ENCODE results near the gene SYNGR3.

SYNGR3 gene

DNA sequence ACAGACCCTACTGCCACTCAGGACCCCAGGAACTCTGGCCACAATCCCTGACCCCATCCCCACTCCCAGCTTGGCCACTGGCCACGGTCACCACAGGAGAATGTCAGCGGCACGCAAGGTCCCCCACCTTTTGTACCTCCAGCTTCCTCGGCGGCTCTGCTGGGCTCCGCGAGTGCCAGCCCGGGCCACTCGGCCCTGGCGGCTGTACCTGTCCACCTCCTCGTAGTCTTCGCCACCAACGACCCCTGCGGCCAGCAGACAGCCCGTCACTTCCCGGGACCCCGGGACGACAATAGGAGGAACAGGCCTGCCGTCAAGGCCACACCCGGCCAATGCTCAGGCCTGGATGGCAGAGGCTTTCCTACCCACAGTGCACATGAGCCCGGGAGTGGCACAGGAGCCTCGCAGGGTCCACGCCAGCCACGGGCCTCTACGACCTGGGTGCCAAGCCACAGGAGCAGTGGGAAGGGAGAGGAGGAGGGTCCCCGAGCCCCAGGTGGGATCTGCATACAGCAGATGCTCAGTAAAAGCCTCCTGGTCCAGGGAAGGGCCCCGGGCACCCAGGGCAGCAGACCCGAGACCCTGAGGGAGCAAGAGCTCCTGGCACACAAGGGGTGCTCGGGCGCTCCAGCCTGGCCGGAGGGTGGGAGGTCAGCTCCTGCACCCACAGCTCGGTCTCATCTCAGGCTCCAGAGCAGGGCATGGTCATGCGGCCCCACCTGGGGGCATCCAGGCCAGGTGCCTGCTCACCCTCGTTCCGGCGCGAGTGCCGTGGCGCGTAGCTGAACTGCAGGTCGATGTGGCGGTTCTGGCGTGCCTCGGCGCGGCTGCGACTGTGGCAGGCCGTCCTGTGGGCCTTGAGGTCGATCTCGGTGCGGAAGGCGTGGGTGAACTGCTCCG, 11.9 kb downstream of the SYNGR3 start:
- Histone ChIP-seq H3K4me2 (ENCODE audit: low read depth, low read length, poor library complexity, severe bottlenecking) (no peak overlapping the region), H4K20me1 (ENCODE audit: low read depth, low read length) (no peaks in the 10 kb centered on the region; the same call in 1 of the 2 replicates), H3K27ac (ENCODE audit: low read depth, low read length) (no peak overlapping the region), H3K79me2 (ENCODE audit: insufficient read depth, low read length) (peaks cover 35% of the 10 kb centered on the region), H3K36me3 (ENCODE audit: low read length) (no peaks in the 10 kb centered on the region), H3K4me3 (ENCODE audit: insufficient read depth, low read length, poor library complexity, severe bottlenecking) (no peak overlapping the region), H3F3A (ENCODE audit: insufficient read depth) (0 out of 2 replicates have a peak, but pooled peaks cover 2% of the 10 kb centered on the region), H3K9me2 (replicated peaks; ENCODE audit: insufficient read depth, low read length) (no peaks in the 10 kb centered on the region), H2AFZ (ENCODE audit: low read depth, low read length, severe bottlenecking) (no peak overlapping the region), H3K9me3 (ENCODE audit: insufficient read depth, low read length) (no peaks in the 10 kb centered on the region), H3K9ac (ENCODE audit: low read length) (no peak overlapping the region), H3K27me3 (ENCODE audit: low read length) (no peaks in the 10 kb centered on the region)
- TF ChIP-seq EZH2phosphoT487 (conservative IDR thresholded peaks at IDR 0.05; ENCODE audit: low read length) = no peak
- TF ChIP-seq, protein P1, sequence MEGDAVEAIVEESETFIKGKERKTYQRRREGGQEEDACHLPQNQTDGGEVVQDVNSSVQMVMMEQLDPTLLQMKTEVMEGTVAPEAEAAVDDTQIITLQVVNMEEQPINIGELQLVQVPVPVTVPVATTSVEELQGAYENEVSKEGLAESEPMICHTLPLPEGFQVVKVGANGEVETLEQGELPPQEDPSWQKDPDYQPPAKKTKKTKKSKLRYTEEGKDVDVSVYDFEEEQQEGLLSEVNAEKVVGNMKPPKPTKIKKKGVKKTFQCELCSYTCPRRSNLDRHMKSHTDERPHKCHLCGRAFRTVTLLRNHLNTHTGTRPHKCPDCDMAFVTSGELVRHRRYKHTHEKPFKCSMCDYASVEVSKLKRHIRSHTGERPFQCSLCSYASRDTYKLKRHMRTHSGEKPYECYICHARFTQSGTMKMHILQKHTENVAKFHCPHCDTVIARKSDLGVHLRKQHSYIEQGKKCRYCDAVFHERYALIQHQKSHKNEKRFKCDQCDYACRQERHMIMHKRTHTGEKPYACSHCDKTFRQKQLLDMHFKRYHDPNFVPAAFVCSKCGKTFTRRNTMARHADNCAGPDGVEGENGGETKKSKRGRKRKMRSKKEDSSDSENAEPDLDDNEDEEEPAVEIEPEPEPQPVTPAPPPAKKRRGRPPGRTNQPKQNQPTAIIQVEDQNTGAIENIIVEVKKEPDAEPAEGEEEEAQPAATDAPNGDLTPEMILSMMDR (IDR thresholded peaks at IDR 0.05; ENCODE audit: insufficient read depth, low read length, poor library complexity, severe bottlenecking) = no peak

DNA sequence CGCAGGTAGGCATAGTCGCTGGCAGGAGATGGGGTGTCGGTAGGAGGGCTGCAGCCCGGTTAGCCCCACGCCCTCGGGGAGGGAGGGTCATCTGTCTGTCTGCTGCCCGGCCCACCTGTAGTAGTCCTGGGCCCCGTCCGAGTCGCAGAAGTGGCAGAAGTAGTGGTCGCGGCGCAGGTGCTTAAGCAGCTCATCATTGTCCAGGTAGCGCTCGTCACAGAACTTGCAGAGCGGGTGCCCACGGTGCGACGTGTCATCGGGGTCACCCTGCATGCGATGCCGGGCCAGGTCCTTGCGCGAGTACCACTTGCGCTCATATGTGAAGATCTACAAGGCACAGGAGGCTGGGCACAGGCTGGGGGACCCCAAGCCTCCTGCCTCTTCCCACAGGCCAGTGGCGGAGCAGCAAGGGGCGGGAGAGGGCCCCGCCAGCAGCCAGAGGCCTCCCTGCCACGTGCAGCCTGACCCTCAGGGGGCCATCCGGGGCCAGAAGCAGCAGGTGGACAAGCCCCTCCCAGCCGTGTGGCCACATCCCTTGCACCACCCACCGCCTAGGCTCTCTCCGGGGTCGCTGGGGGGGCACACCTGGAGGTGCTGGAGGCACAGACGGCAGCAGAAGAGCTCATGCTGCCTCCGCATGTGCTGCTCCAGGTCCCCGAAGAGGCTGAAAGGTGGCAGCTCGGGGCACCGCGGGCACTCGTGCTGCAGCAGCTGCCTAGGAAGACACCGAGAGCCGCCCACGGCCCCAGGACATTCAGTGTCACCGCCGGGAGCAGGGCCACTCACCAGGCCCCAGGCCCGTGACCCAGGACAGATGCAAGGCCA, 12.8 kb downstream of the SYNGR3 start:
- H2AFZ ChIP-seq (ENCODE audit: low read depth, low read length, severe bottlenecking) = no peak overlapping the region
- no peaks in the 10 kb centered on the region for H3F3A ChIP-seq (ENCODE audit: insufficient read depth)
- no peak for TF ChIP-seq EZH2phosphoT487 (conservative IDR thresholded peaks at IDR 0.05; ENCODE audit: low read length)
- TF ChIP-seq, protein P1 (IDR thresholded peaks at IDR 0.05; ENCODE audit: insufficient read depth, low read length, poor library complexity, severe bottlenecking) = no peak
- H3K9me3 ChIP-seq (ENCODE audit: insufficient read depth, low read length) = no peaks in the 10 kb centered on the region
- no peaks in the 10 kb centered on the region; the same call in 1 of the 2 replicates for H4K20me1 ChIP-seq (ENCODE audit: low read depth, low read length)
- no peaks in the 10 kb centered on the region for H3K27me3 ChIP-seq (ENCODE audit: low read length)
- H3K9ac ChIP-seq (ENCODE audit: low read length) = no peak overlapping the region
- no peak overlapping the region for H3K4me3 ChIP-seq (ENCODE audit: insufficient read depth, low read length, poor library complexity, severe bottlenecking)
- H3K4me2 ChIP-seq (ENCODE audit: low read depth, low read length, poor library complexity, severe bottlenecking) = no peak overlapping the region
- peaks cover 44% of the 10 kb centered on the region for H3K79me2 ChIP-seq (ENCODE audit: insufficient read depth, low read length)
- H3K36me3 ChIP-seq (ENCODE audit: low read length) = no peaks in the 10 kb centered on the region
- H3K9me2 ChIP-seq (replicated peaks; ENCODE audit: insufficient read depth, low read length) = no peaks in the 10 kb centered on the region
- H3K27ac ChIP-seq (ENCODE audit: low read depth, low read length) = no peak overlapping the region

GRCh38 chr16:2003231-2003826, 13.6 kb downstream of the SYNGR3 start:
- Histone ChIP-seq H3K9me3 (ENCODE audit: insufficient read depth, low read length) (no peaks in the 10 kb centered on the region), H3K79me2 (ENCODE audit: insufficient read depth, low read length) (peaks cover 51% of the 10 kb centered on the region), H3K9ac (ENCODE audit: low read length) (no peak overlapping the region), H3K36me3 (ENCODE audit: low read length) (no peaks in the 10 kb centered on the region), H3K4me3 (ENCODE audit: insufficient read depth, low read length, poor library complexity, severe bottlenecking) (no peak overlapping the region), H4K20me1 (ENCODE audit: low read depth, low read length) (no peaks in the 10 kb centered on the region; the same call in 1 of the 2 replicates), H3K27ac (ENCODE audit: low read depth, low read length) (no peak overlapping the region), H2AFZ (ENCODE audit: low read depth, low read length, severe bottlenecking) (no peak overlapping the region), H3K27me3 (ENCODE audit: low read length) (no peaks in the 10 kb centered on the region), H3K4me2 (ENCODE audit: low read depth, low read length, poor library complexity, severe bottlenecking) (no peak overlapping the region), H3F3A (ENCODE audit: insufficient read depth) (0 out of 2 replicates have a peak, but pooled peaks cover under 1% of the 10 kb centered on the region), H3K9me2 (replicated peaks; ENCODE audit: insufficient read depth, low read length) (no peaks in the 10 kb centered on the region)
- TF ChIP-seq, protein P1 (IDR thresholded peaks at IDR 0.05; ENCODE audit: insufficient read depth, low read length, poor library complexity, severe bottlenecking) = no peak
- no peak for TF ChIP-seq EZH2phosphoT487 (conservative IDR thresholded peaks at IDR 0.05; ENCODE audit: low read length)

Data from SU-DHL-6 (cell line).